Osteoblast (primary cell): ENCODE measurements around the gene INPP4B. TPM values are rescaled to one million over a fixed set of nuclear protein-coding genes. Genes with fewer than 3 reads are reported as not detected.
A peak's percentile ranks its signal among the peaks of the same experiment; 100 is the strongest.

Experiments
- DNase-seq: peaks from one replicate; pipeline ENCODE4 v3.0.0; 2011; ENCODE audit warnings: low spot score, mixed read lengths; ENCODE audit not compliant: insufficient read length; ENCODE audit errors: missing footprints
- H2AFZ ChIP-seq: 2 replicates; pipeline ENCODE4 v1.6.0; 2011; ENCODE audit warnings: mild to moderate bottlenecking, low read length
- H3K27ac ChIP-seq: 2 replicates; pipeline ENCODE4 v1.5.1; 2011; ENCODE audit warnings: mild to moderate bottlenecking, low read depth, low read length, moderate library complexity
- H3K27me3 ChIP-seq: 2 replicates; pipeline ENCODE4 v1.6.0; 2012; ENCODE audit warnings: mild to moderate bottlenecking, control low read depth, inconsistent platforms, low read length, moderate library complexity; ENCODE audit not compliant: insufficient read depth
- H3K36me3 ChIP-seq: 2 replicates; pipeline ENCODE4 v1.5.1; 2011; ENCODE audit warnings: mild to moderate bottlenecking, low read length, control low read depth, moderate library complexity; ENCODE audit not compliant: insufficient read depth
- H3K4me1 ChIP-seq: 2 replicates; pipeline ENCODE4 v1.5.1; 2011; ENCODE audit warnings: mild to moderate bottlenecking, low read length, control low read depth, moderate library complexity; ENCODE audit not compliant: insufficient read depth
- H3K4me2 ChIP-seq: 2 replicates; pipeline ENCODE4 v1.6.0; 2011; ENCODE audit warnings: mild to moderate bottlenecking, low read length; ENCODE audit not compliant: insufficient read depth
- H3K4me3 ChIP-seq: fragments of 200-600 bp; sonication (generic); 3 replicates; pipeline ENCODE4 v1.5.1; 2012; ENCODE audit warnings: mild to moderate bottlenecking, low read length, inconsistent platforms; ENCODE audit not compliant: insufficient read depth
- H3K79me2 ChIP-seq: 2 replicates; pipeline ENCODE4 v1.6.0; 2012; ENCODE audit warnings: mild to moderate bottlenecking, low read length, control low read depth, inconsistent platforms; ENCODE audit not compliant: insufficient read depth
- H3K9me3 ChIP-seq: 2 replicates; pipeline ENCODE4 v1.5.1; 2011; ENCODE audit warnings: low read depth, low read length, control low read depth
- H4K20me1 ChIP-seq: 2 replicates; pipeline ENCODE4 v1.6.0; 2012; ENCODE audit warnings: mild to moderate bottlenecking, low read length, control low read depth; ENCODE audit not compliant: insufficient read depth
- CTCF ChIP-seq: IDR thresholded peaks from 2 replicates; pipeline ENCODE4 v1.5.1; 2011; ENCODE audit warnings: mild to moderate bottlenecking, low read depth, low read length, moderate library complexity; ENCODE audit errors: extremely low read depth
- total RNA-seq: library from RNA; depleted of rRNA; stranded (reverse); fragments of >200 nt; gene quantifications from 2 replicates; pipeline ENCODE4 v1.2.3, GENCODE V29; 2012

INPP4B gene
- total RNA-seq, 1 donor, result 11.6 TPM

- Histone ChIP-seq H3K36me3 (no peaks in the 10 kb centered on the region), H3K4me2 (no peak overlapping the region), H3K4me1 (no peaks in the 10 kb centered on the region), H3K27ac (no peak overlapping the region), H3K79me2 (no peaks in the 10 kb centered on the region), H4K20me1 (no peaks in the 10 kb centered on the region), H3K27me3 (no peaks in the 10 kb centered on the region), H3K4me3 (no peak overlapping the region), H3K9me3 (no peaks in the 10 kb centered on the region), H2AFZ (no peak overlapping the region)
- DNase-seq, result no peak
- TF ChIP-seq CTCF, result no peak
Observed at GRCh38 chr4:142801966-142802365, 44.1 kb downstream of the INPP4B start.

GRCh38 chr4:142781114-142781513 is 65.0 kb downstream of the INPP4B start:
- DNase-seq, result no peak
- TF ChIP-seq CTCF, result no peak
- Histone ChIP-seq H3K79me2 (no peaks in the 10 kb centered on the region), H2AFZ (no peak overlapping the region), H4K20me1 (no peaks in the 10 kb centered on the region), H3K27me3 (no peaks in the 10 kb centered on the region), H3K4me2 (no peak overlapping the region), H3K36me3 (no peaks in the 10 kb centered on the region), H3K27ac (no peak overlapping the region), H3K4me3 (no peak overlapping the region), H3K4me1 (peaks cover 19% of the 10 kb centered on the region), H3K9me3 (no peaks in the 10 kb centered on the region)

GRCh38 chr4:142778900-142779299 is 67.2 kb downstream of the INPP4B start:
- TF ChIP-seq CTCF, result no peak
- no peaks in the 10 kb centered on the region for H3K36me3 ChIP-seq
- no peaks in the 10 kb centered on the region for H3K27me3 ChIP-seq
- no peak for DNase-seq
- H3K4me3 ChIP-seq, result no peak overlapping the region
- H2AFZ ChIP-seq, result no peak overlapping the region
- no peak overlapping the region for H3K27ac ChIP-seq
- no peaks in the 10 kb centered on the region for H3K9me3 ChIP-seq
- H4K20me1 ChIP-seq, result no peaks in the 10 kb centered on the region
- peak overlapping the region; percentile 15 for H3K4me2 ChIP-seq
- H3K79me2 ChIP-seq, result no peaks in the 10 kb centered on the region
- H3K4me1 ChIP-seq, result peaks cover 19% of the 10 kb centered on the region

- peak overlapping the region; percentile 15 for H3K4me2 ChIP-seq
- no peaks in the 10 kb centered on the region for H4K20me1 ChIP-seq
- no peaks in the 10 kb centered on the region for H3K27me3 ChIP-seq
- H3K27ac ChIP-seq, result no peak overlapping the region
- peak; percentile 11 for DNase-seq
- H3K4me1 ChIP-seq, result peaks cover 19% of the 10 kb centered on the region
- H2AFZ ChIP-seq, result no peak overlapping the region
- no peaks in the 10 kb centered on the region for H3K79me2 ChIP-seq
- no peak for TF ChIP-seq CTCF
- H3K4me3 ChIP-seq, result no peak overlapping the region
- H3K9me3 ChIP-seq, result no peaks in the 10 kb centered on the region
- no peaks in the 10 kb centered on the region for H3K36me3 ChIP-seq
Observed at GRCh38 chr4:142778430-142778829, 67.7 kb downstream of the INPP4B start.
